ENCODE data around the gene HTR4. TPM values are rescaled to one million over a fixed set of nuclear protein-coding genes. Genes with fewer than 3 reads are reported as not detected.

HTR4 gene
- total RNA-seq, 1 donor from 2014 or later, result not detected

DNA sequence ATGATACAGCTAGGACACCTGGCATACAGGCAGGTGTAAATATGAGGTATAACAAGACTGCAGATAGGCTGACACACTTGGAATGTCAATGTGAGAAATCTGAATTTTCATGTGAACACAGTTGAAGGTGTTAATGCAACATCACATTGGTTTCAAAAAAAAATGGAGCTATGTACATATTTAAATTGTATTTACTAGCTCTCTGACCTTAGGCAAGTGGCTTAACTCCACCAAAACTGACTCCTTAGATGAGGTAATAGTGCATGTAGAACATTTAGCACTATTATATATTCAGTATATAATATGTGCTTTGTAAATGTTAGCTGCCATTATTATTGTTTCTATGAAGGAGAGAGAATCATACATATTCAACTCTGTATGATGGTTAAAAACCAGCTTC, 48.0 kb downstream of the HTR4 start:
- no peak for DNase-seq

DNA sequence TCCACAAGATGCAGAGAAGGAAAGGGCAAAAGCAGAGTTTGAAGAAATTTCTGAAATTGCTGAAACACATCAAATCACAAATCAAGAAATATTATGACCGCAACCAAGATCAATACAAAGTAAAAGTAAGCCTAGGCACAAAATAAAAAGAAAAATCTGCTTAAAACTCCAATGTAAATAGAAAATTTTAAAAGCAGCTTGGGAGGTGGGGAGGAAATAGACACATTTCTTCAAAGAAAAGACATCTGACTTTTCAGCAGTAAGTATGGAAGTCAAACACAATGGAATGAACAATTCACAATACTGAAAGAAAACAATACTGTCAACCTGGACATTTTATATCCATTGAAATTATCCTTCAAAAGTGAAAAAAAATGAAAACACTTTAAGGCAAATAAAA, 55.1 kb downstream of the HTR4 start:
- no peak for DNase-seq

DNA sequence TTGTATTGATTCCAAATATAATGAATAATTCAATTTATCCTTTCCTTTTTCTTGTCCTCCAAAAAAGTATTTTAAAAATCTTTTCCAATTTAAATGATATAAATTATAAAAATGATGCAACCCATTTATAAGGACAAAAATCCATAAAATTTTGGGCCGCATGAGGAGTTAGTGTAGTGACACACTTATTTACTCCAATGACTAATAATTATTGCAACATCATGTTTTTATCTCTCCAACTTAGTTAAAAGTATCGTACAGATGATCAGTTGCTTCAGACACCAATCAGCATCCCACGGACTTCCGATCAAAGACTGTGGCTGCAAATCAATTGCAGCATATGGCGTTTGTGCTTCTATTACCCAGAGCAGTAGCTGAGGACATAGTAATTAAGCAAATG, 58.6 kb downstream of the HTR4 start:
- DNase-seq, result no peak

DNA sequence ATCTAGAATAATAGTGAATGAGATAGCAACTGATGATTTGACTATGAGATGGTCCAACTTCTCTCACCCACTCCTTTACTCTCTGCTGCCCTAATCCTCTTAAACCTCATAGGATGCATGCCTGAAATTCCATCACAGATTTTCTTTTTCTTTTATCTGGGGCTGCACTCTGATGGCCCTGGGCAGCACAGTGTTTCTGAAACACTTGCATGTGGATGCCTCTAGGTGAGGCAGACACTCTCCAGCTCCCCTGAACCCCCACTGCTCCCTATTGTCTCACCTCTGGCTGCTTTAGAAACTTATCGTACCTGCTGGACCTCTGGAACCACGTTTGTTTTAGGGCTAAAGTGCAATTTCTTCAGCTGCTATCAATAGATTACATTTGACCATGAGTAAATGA, 67.5 kb downstream of the HTR4 start:
- no peak for DNase-seq

DNA sequence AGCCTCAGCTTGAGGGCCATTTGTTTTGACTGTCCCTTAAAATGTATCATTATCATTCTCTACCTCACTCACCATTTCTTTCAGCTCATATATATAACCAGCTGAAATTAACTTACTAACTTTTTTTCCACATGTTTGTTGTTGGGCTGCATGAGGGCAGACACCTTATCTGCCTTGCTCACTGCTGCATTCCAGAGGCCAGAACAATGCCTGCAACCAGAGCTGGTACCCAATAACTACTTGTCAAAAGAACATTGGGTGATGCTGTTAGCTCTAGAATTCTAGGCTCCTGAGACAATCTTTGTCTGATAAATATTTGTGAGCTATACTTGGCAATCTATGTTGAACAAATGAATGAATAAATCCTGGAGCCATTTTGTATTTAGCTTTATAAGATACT, 68.3 kb downstream of the HTR4 start:
- DNase-seq, result no peak

DNA sequence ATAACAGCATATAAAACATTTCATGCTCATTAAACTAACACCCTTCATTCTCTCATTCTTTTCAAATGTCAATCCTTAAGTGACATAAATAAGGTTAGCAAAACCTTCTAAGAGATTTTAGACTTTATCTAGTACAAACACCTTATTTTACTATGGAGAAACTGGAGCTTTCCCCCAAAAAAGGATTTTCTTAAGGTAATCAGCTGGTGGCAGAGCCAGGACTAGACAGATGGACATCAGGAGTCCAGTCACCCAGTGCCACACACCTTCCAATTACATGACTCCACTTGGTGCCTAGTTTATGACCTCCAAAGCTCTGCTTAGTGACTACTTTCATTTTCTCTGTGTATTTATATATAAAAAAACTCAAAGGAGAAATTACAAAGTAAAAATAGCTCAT, 70.2 kb downstream of the HTR4 start:
- DNase-seq, result no peak

DNA sequence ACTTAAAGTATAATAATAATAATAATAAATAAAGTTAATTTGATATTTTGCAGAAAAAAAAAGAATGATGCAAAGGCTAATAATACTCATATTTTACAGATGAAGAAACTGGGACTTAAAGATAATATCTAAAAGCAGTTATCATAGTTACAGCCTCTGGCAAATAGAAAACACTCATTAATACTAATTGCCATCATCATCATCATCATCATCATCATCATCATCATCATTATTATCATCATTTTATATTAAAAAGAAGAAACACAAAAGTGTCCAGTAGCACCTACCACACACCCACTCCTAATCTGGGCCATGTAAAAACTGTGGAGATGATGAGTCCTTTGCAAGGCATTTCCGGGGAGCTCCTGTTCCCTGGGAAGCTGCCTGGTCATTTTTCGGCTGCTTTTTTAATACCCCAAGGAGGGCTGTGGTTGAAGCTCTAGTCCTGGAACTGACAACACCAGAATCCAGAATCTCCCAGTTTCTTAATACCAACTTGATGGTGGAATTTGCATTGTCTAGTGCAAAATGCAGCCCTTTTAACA, 70.8 kb downstream of the HTR4 start:
- no peak for DNase-seq

DNA sequence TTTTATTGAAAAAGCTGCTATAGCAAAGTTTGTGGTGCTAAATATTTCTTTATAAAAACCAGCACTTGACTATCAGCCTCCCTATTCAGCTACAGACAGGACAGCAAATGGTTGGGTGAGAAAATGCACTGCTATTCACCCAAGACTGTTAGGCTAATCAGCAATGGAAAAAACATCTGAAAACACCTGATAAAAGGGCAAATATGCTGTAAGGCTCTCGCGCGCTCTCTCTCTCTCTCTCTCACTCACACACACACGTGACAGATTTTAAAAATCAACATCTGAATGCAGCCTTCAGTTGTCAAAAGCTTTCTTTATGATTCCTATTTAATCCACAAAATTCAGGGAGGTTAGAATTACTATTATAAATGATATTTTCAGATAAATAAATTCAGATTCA, 80.2 kb downstream of the HTR4 start:
- DNase-seq, result no peak

DNA sequence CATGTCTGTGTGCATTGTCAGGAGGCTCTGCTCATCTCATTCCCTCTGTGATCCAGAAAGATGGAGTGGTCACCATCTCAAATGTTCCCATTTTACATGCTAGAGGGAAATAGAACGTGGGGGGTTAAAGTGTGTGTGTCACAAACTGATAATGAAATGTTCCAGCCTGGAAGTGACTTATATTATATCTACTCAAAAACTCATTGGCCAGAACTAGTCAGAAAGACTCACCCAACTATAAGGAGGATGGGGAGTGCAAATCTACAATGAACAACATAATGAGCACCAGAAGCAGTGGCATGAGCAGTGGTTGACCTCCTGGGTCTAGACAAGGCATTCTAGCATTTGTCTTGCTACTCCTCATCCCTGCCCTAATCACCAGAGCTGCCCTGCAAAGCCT, 81.0 kb downstream of the HTR4 start:
- no peak for DNase-seq

DNA sequence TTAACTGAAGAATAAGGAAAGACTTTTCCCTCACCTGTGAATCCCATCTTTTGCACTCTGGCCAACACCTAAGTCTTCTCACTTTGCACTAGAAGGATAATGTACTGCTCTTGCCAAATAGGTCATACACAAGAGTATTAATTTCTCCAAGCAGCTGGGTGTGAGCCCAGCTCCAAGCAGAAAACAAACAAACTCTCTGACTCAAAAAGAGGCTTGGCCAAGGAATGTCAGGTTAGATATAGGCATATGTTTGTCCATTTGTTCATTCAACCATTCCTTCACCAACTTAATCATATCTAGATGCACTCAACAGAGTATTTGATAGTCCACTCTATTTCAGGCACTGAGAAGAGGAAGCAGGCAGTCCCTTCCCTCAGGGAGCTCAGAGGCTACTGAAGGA, 84.4 kb downstream of the HTR4 start:
- no peak for DNase-seq

DNA sequence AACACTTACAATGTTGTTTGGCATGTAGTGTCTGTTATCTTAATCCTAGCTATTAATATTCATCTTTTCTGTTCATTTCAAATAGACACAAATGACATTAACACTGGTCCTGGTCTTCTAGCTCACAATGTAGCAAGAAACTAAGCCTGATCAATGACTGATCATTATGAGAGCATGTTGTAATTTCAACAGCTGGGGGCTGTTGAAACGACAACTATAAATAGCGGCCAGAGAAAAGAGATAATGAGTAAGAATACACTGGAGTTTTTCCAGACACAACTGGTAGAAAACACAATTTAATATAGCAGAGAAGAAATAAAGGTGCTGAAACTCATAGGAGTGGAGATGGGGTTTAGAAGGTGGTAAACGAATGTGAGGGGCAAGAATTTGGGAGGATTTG, 89.2 kb downstream of the HTR4 start:
- DNase-seq, result no peak

DNA sequence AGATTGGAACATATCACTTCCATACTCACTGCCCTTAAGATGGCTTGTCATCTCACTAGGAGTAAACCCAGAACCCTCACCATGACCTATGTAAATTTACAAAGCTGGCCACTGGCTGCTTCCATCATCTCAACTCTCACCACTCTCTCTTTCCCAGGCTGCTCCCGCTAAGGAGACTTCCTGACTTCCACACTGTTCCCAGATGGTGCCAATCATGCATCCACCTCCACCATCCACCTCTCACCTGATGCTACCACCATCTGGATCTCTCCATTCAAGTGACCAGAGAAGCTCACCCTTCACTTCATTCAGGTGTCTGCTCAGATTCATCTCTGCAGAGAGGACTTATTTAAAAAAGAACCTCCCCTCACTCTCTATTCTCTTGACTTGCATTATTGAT, 91.3 kb downstream of the HTR4 start:
- no peak for DNase-seq

DNA sequence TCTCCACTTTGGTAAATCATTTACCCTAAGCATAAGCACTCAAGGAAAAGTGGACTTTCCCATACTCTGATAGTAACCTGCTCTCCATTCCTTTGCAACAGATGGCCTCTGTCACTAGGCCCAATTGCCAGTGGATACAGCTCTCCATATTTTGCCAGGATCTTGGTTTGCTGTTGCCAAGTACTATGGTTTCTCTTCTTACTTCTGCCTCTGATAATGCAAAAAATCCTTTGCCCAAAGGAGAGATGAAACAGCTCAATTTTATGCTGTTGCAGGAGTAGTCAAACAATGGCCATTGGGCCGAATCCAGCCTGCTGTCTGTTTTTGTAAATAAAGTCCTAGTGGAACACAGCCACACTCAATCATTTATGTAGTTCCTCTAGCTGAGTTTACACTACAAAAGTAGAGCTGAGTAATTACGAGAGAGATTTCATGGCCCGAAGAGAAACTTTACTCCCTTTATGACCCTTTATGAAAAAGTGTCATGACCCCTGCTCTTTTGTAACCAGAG, 92.5 kb downstream of the HTR4 start:
- no peak for DNase-seq

DNA sequence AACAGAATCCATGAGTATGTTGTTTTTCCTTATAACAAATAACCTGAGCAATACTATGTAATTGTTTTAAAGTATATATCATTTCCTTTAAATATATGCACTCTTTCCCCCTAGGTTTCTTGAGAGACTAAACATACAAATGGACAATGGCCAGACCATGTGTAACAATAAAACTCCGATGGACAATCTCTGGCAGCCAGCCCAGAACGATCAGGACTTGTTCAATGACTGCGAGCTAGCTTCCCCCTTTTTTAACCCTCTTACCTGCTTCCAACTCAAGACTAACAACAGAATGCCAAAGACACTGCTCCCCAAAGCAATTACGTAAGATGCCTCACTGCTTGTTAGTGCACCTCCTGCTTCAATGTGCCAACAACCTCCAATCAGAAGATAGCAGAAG, 94.9 kb downstream of the HTR4 start:
- peak; percentile 68 for DNase-seq

DNA sequence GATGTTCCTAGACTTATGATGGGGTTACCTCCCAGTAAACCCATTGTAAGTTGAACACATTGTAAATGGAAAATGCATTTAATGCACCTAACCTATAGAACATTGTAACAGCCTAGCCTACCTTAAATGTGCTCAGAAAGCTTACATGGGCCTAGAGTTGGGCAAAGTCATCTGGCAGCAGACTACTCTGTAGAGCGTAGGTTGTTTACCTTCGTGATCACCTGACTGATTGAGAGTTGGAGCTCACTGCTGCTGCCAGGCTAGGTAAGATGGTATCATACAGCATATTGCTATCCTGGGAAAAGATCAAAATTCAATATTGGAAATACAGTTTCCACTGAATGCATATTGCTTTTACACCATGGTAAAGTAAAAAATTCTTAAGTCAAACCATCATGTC, 95.4 kb downstream of the HTR4 start:
- no peak for DNase-seq

DNA sequence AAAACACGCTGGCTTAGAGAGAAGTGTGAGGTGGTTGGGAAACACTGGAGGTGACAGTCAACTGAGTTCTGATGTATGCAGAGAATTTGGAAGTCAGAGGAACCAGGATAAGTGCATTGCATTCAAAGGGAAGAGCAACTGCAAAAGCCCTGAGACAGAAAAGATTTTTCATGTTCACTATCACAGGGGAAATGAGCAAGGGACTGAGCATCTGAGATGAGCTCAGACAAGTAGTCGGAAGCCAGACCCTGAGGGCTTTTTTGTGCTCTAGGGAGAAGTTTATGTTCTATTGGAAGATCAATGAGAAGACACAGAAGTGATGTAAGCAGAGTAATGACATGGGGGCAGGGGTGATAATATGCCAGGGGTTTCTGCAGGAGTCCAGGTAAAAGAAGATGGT, 97.5 kb downstream of the HTR4 start:
- no peak for DNase-seq

DNA sequence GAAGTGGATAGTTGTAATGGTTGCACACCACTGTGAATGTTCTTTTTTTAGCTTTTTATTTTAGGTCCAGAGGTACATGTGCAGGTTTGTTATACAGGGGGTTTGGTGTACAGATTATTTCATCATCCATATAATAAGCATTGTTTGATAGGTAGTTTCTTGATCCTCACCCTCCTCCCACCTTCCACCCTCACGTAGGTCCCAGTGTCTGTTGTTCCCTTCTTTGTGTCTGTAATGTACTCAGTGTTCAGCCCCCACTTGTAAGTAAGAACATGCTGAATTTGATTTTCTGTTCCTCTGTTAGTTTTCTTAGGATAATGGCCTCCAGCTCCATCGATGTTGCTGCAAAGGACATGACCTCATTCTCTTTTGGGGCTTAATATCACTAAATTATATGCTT, 99.7 kb downstream of the HTR4 start:
- DNase-seq, result no peak

DNA sequence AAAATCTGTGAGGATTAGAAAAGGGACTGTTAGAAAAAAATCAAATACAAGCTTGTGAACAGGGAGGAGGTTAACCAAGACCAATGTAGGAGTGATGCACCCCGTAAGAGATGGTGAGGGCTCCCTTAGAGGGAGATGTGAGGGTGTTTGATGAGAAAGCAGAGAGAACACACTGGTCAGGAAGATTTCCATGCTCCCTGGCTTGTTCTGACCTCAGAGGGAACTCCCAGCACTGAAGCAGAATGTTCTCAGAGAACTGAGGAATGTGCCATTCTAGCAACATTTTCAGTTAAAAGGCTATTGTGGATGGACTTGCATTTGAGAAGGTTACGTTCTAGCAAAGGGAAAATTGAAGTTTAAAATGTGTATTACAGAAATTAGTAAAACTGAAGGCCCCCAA, 110.6 kb downstream of the HTR4 start:
- DNase-seq, result no peak

DNA sequence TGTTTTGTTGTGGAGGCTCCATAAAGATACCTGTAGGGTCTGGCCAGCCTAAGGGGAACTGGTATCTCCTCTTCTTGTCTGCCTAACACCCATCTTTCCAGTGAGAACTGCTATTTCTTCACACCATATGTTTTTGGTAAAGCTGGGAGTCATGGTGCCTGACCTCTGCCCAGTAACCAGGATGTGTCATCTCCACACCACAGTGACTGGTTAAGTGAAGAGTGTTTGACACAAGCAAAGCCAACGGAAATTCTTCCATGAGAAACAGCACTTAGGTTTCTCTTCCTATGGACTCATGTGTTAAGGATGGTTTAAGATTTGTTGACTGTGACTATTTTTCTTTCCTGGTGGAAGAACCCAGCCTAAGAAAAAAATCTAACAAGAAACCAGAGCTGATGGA, 111.5 kb downstream of the HTR4 start:
- no peak for DNase-seq

DNA sequence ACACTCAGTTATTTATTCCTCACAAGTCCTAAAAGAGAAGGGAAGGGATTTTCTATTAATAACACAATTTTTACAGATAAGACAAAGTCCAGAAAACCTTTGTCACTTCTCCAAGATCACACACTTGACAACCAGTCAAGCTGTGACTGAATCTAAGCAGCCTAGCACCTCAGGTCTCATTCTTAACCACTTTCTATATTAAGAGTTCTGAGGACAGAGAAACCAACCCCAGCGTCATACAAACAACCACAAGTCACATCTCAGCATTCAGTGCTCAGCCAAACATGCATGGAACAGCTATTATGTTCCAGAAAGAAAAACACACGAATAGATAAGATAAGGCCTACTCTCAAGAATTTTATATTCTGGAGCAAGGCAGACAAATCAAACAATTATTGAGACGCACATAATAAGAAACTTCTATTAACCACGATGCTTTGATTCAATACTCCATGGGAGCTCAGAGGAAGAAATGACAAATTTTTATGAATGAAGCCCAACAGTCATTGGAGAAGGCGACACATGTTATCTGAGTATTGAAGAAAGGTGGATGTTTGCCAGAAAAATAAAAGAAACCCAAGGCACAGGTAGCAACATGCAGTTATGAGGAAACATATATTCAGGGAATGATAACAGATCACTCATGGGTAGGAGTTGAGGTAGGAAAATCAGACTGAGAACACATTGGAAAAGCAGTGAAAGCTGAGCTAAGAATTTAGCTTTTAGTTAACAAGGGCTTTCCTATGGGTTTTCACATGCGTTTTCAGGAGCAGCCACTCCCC, 113.1 kb downstream of the HTR4 start:
- no peak for DNase-seq

DNA sequence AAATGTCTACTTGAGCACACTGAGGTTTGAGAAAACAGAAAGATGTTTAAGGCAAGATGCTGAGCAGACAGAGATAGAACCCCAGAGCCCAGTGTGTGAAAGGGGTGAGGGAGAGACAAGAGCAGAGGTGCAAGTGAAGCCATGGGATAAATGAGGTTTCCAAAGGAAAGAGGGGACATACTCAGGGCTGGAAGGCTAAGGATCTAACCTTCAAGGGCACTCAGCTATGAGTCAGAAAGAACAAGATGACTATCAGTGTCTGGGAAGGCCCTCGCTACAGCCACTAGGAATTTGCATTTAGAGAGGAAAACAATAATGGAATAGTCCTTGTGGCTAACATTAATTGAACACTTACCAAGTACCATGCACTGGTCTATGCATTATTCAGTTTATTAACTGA, 113.7 kb downstream of the HTR4 start:
- DNase-seq, result no peak

DNA sequence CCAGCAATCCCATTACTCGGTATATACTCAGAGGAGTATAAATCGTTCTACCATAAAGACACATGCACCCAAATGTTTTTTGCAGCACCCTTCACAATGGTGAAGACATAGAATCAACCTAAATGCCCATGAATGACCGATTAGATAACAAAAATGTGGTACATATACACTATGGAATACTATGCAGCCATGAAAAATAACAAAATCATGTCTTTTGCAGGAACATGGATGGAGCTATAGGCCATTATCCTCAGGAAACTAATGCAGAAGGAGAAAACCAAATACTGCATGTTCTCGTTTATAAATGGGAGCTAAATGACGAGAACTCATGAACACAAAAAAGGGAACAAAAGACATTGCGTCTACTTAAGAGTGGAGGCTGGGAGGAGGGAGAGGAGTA, 114.5 kb downstream of the HTR4 start:
- DNase-seq, result no peak

DNA sequence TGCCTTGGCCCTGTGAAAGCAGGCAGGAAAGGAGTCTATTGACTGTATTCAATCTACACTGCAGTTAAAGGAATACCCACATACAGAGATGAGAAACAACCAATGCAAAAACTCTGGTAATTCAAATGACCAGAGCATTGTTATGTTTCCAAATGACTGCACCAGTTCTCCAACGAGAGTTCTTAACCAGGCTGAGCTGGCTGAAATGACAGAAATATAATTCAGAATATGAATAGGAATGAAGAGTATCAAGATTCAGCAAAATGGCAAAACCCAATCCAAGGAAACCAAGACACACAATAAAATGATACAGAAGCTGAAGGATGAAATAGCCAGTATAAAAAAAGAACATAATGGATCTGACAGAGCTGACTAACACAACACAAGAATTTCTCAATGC, 119.1 kb downstream of the HTR4 start:
- DNase-seq, result no peak

DNA sequence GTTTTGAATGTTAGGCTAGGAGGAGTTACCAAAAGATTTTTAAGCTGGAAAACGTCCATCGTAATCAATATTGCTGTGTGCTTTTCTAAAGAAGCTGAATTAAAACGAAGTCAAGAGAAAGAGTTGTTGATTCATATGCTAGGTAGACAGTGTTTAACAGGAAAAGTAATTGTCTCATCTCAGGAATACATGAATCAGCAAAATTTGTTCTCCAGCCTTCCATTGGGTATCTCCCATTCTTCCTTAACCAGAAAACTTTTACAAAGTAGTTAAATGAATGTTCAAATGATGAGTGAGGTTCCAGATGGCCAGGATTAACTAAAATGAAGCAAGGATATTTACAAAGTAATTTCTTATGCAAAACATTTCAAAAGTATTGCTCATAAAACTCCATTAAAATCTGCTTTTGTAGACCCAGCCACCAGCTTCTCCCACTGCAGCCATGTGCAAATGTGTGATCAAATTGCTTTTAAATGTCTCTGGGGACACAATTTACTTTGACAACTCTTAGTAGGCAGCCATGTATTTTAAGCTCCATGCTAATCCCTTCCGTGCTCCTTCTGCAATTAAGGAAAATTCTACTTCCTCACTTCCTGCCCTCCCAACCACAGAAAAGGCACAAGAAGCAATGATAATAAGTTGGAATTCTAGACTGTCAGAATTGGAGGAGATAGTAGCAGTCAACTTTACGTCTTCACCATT, 121.2 kb downstream of the HTR4 start:
- no peak for DNase-seq
